HEK293T (cell line): Measurements from ENCODE around the gene GPR75.

Source experiments
- BHLHE40 ChIP-seq: fragments of 450-650 bp; IDR thresholded peaks from 2 replicates; pipeline ENCODE4 v1.6.1; 2016; ENCODE audit warnings: mild to moderate bottlenecking, moderate library complexity, borderline replicate concordance
- FOXM1 ChIP-seq: fragments of 450-650 bp; IDR thresholded peaks from 2 replicates; pipeline ENCODE4 v1.6.1; 2017; ENCODE audit warnings: mild to moderate bottlenecking, borderline replicate concordance
- SP1 ChIP-seq: fragments of 450-650 bp; IDR thresholded peaks from 2 replicates; pipeline ENCODE4 v1.6.1; 2017
- TARDBP ChIP-seq: fragments of 450-650 bp; IDR thresholded peaks from 2 replicates; pipeline ENCODE4 v1.6.1; 2016
- ZNF384 ChIP-seq: fragments of 450-650 bp; IDR thresholded peaks from 2 replicates; pipeline ENCODE4 v1.6.1; 2016

- no peak for TF ChIP-seq SP1
- TF ChIP-seq BHLHE40: no peak
- TF ChIP-seq FOXM1: no peak
- no peak for TF ChIP-seq TARDBP
- TF ChIP-seq ZNF384: no peak
Observed at GRCh38 chr2:53811601-53812000, 48.2 kb downstream of the GPR75 start.
